B cell (primary cell): Measurements from ENCODE around the gene IL22RA2. TPM values are rescaled to one million over a fixed set of nuclear protein-coding genes. Genes with fewer than 3 reads are reported as not detected.

ENCODE experiments used
- ATAC-seq: fragments of 200-7000 bp; cut with Tn5 transposase; one replicate; pipeline ENCODE4 v1.10.0; 2021; ENCODE audit warnings: low read depth, mild to moderate bottlenecking, moderate number of reproducible peaks, moderate library complexity
- CTCF ChIA-PET: fragments of 350-600 bp; sonication (Branson Sonifier 250); formaldehyde crosslinking; loops from one replicate; lab custom pipeline; 2021; ENCODE audit warnings: antibody characterized with exemption, inconsistent platforms; lab: Charles Lee
- POLR2A ChIA-PET: fragments of 350-600 bp; sonication (Branson Sonifier 250); formaldehyde crosslinking; loops from one replicate; lab custom pipeline; 2021; ENCODE audit warnings: antibody characterized with exemption; lab: Charles Lee
- DNase-seq: peaks from one replicate; pipeline ENCODE4 v3.0.0; 2013
- H2AFZ ChIP-seq: 2 replicates; pipeline ENCODE4 v1.6.1; 2012; ENCODE audit warnings: mild to moderate bottlenecking, low read depth, low read length; ENCODE audit not compliant: insufficient read depth, poor library complexity, severe bottlenecking
- H3K27ac ChIP-seq, 2 donors: 1 replicate in 1 of 2; 2 replicates in 1 of 2; pipeline ENCODE4 v1.5.1; 2012 to 2013; ENCODE audit warnings: low read length in 2 of 2, mild to moderate bottlenecking in 2 of 2, moderate library complexity in 1 of 2
- H3K27me3 ChIP-seq, 4 experiments: fragments of 200-600 bp in 1 of 4; sonication (generic) in 1 of 4; replicated peaks in 1 of 4; 1 replicate in 2 of 4; 2 replicates in 2 of 4; pipeline versions ENCODE4 v1.6.1 to v1.7.0; 2013 to 2016; ENCODE audit warnings: low read length in 3 of 4, mild to moderate bottlenecking in 2 of 4, mixed read lengths in 1 of 4, moderate library complexity in 1 of 4; ENCODE audit not compliant: insufficient read depth in 4 of 4, control insufficient read depth in 3 of 4; ENCODE audit errors: control extremely low read depth in 1 of 4
- H3K36me3 ChIP-seq, 2 experiments: replicated peaks in 1 of 2; 1 replicate in 1 of 2; 2 replicates in 1 of 2; pipeline versions ENCODE4 v1.6.1 to v1.7.1; 2013; ENCODE audit warnings: low read length in 1 of 2; ENCODE audit not compliant: insufficient read depth in 2 of 2, control insufficient read depth in 1 of 2; ENCODE audit errors: control extremely low read depth in 1 of 2, extremely low read depth in 1 of 2
- H3K4me1 ChIP-seq, 2 donors: fragments of 200-600 bp in 1 of 2; sonication (generic) in 1 of 2; 1 replicate in 1 of 2; 2 replicates in 1 of 2; pipeline versions ENCODE4 v1.5.1 to v1.6.1; 2013 to 2017; ENCODE audit warnings: low read length in 2 of 2; ENCODE audit not compliant: control insufficient read depth in 2 of 2, insufficient read depth in 2 of 2
- H3K4me2 ChIP-seq: replicated peaks from 2 replicates; pipeline ENCODE3; 2012; ENCODE audit warnings: mild to moderate bottlenecking, low read depth, low read length; ENCODE audit not compliant: poor library complexity, severe bottlenecking
- H3K4me3 ChIP-seq, 5 experiments: fragments of 200-600 bp in 1 of 5; sonication (generic) in 1 of 5; 1 replicate in 3 of 5; 2 replicates in 2 of 5; pipeline versions ENCODE4 v1.5.1 to v1.7.0; 2011 to 2016; ENCODE audit warnings: low read length in 4 of 5, mild to moderate bottlenecking in 4 of 5, low read depth in 2 of 5, control low read depth in 1 of 5, moderate library complexity in 1 of 5; ENCODE audit not compliant: insufficient read depth in 1 of 5; ENCODE audit errors: control extremely low read depth in 1 of 5, extremely low read depth in 1 of 5
- H3K79me2 ChIP-seq: fragments of 200-600 bp; sonication (generic); one replicate; pipeline ENCODE4 v1.6.0; 2016; ENCODE audit warnings: low read length; ENCODE audit not compliant: control insufficient read depth, insufficient read depth
- H3K9ac ChIP-seq: fragments of 200-600 bp; sonication (generic); 2 replicates; pipeline ENCODE4 v1.6.1; 2017; ENCODE audit warnings: mild to moderate bottlenecking, low read length, moderate library complexity
- H3K9me3 ChIP-seq, 3 donors: one replicate each; pipeline versions ENCODE4 v1.6.1 to v1.7.1; 2013; ENCODE audit warnings: low read length in 2 of 3; ENCODE audit not compliant: control insufficient read depth in 2 of 3, insufficient read depth in 1 of 3; ENCODE audit errors: control extremely low read depth in 1 of 3
- H4K20me1 ChIP-seq: 2 replicates; pipeline ENCODE4 v1.6.0; 2012; ENCODE audit warnings: mild to moderate bottlenecking, low read length; ENCODE audit not compliant: insufficient read depth, control insufficient read depth, poor library complexity, severe bottlenecking
- H3K27ac Mint-ChIP-seq: one replicate; pipeline ENCODE4 v1.8.0; 2021; ENCODE audit warnings: mixed read lengths
- H3K27me3 Mint-ChIP-seq: one replicate; pipeline ENCODE4 v1.8.0; 2021; ENCODE audit warnings: mixed read lengths
- H3K4me1 Mint-ChIP-seq: one replicate; pipeline ENCODE4 v1.8.0; 2021; ENCODE audit warnings: mixed read lengths
- H3K4me3 Mint-ChIP-seq: one replicate; pipeline ENCODE4 v1.8.0; 2021; ENCODE audit warnings: mixed read lengths
- H3K9me3 Mint-ChIP-seq: one replicate; pipeline ENCODE4 v1.8.0; 2022; ENCODE audit warnings: mixed read lengths; ENCODE audit not compliant: insufficient read depth
- CTCF ChIP-seq: fragments of 200-600 bp; IDR thresholded peaks from one replicate; pipeline ENCODE4 v1.8.0; 2022; ENCODE audit warnings: antibody characterized with exemption, mild to moderate bottlenecking
- EZH2 ChIP-seq: IDR thresholded peaks from 2 replicates; pipeline ENCODE4 v1.6.1; 2012; ENCODE audit warnings: borderline replicate concordance, low read depth, mild to moderate bottlenecking, moderate library complexity, low read length; ENCODE audit not compliant: insufficient read depth, poor library complexity, severe bottlenecking
- WGBS: methylation state at CpG from one replicate; pipeline ENCODE4 v1.1.5; 2013; ENCODE audit warnings: missing lambda C conversion rate; ENCODE audit not compliant: insufficient coverage; 5-methylcytosine and 5-hydroxymethylcytosine counted together
- intact Hi-C: fragments of 100-400 bp; cut with micrococcal nuclease; formaldehyde crosslinking; loops from one replicate; pipeline ENCODE4 v1.10.0; 2022
- polyA plus RNA-seq: library from polyadenylated mRNA; depleted of rRNA; stranded (reverse); fragments of >200 nt; gene quantifications from 2 replicates; pipeline ENCODE4 v1.2.3, GENCODE V29; 2012
- total RNA-seq, 2 donors: library from RNA; stranded (reverse); fragments of 120-200 nt in 1 of 2; gene quantifications; 1 replicate in 1 of 2; 2 replicates in 1 of 2; pipeline versions ENCODE4 v1.2.3 to v1.2.4, GENCODE V29; 2013 to 2022

Gene IL22RA2
- total and polyA plus RNA-seq, 2 donors (not counting 1 experiment from before 2014, with no cell fraction given), result not detected

GRCh38 chr6:137148306-137149034 lies 25.0 kb downstream of the IL22RA2 start:
- no peaks in the 10 kb centered on the region for H3K27me3 ChIP-seq
- no peak for DNase-seq
- no peaks in the 10 kb centered on the region for H4K20me1 ChIP-seq
- peaks cover 0 to 6% (median 0%) of the 10 kb centered on the region in 3 donors for H3K9me3 ChIP-seq
- H3K4me3 ChIP-seq, result no peak overlapping the region
- peaks cover 13 to 14% of the 10 kb centered on the region in 2 donors for H3K4me1 ChIP-seq
- no peak overlapping the region for H2AFZ ChIP-seq
- H3K36me3 ChIP-seq, result no peaks in the 10 kb centered on the region
- CTCF ChIA-PET, result interaction anchor here (1.6 kb wide), 1 partner anchor 54 kb away, joined by 5 read pairs; no protein-coding TSS in a partner anchor
- peaks cover 3% of the 10 kb centered on the region for H3K9me3 Mint-ChIP-seq
- WGBS, result 100% methylated on average over 1 of the region's 2 CpGs
- no peak for ATAC-seq
- H3K4me2 ChIP-seq, result no peak overlapping the region
- H3K9ac ChIP-seq, result no peak overlapping the region
- TF ChIP-seq EZH2 (no peak), CTCF (no peak)
- no peak overlapping the region for H3K4me3 Mint-ChIP-seq
- H3K27ac Mint-ChIP-seq, result no peak overlapping the region
- intact Hi-C loops, result no loop called here
- POLR2A ChIA-PET, result no interaction called here
- no peaks in the 10 kb centered on the region for H3K79me2 ChIP-seq
- H3K27ac ChIP-seq, result no peak overlapping the region
- H3K27me3 Mint-ChIP-seq, result no peaks in the 10 kb centered on the region
- H3K4me1 Mint-ChIP-seq, result peaks cover 20% of the 10 kb centered on the region

GRCh38 chr6:137147195-137147594 lies 26.2 kb downstream of the IL22RA2 start:
- H3K9ac ChIP-seq, result no peak overlapping the region
- H3K9me3 Mint-ChIP-seq, result peaks cover 3% of the 10 kb centered on the region
- H4K20me1 ChIP-seq, result no peaks in the 10 kb centered on the region
- H2AFZ ChIP-seq, result no peak overlapping the region
- no peak overlapping the region for H3K4me3 Mint-ChIP-seq
- no peak overlapping the region for H3K27ac ChIP-seq
- POLR2A ChIA-PET, result interaction anchor here (1.0 kb wide), 1 partner anchor 10 kb away, joined by 4 read pairs; no protein-coding TSS in a partner anchor
- no peak for DNase-seq
- peaks cover 20% of the 10 kb centered on the region for H3K4me1 Mint-ChIP-seq
- peaks cover 13 to 14% of the 10 kb centered on the region in 2 donors for H3K4me1 ChIP-seq
- H3K36me3 ChIP-seq, result no peaks in the 10 kb centered on the region
- H3K27me3 Mint-ChIP-seq, result no peaks in the 10 kb centered on the region
- H3K9me3 ChIP-seq, result peaks cover 0 to 6% (median 0%) of the 10 kb centered on the region in 3 donors
- intact Hi-C loops, result no loop called here
- no peaks in the 10 kb centered on the region for H3K79me2 ChIP-seq
- H3K4me2 ChIP-seq, result no peak overlapping the region
- WGBS, result 92% methylated on average over 3 of the region's 4 CpGs
- H3K27ac Mint-ChIP-seq, result no peak overlapping the region
- CTCF ChIA-PET, result interaction anchor here (0.7 kb wide), 1 partner anchor 155 kb away, joined by 3 read pairs; no protein-coding TSS in a partner anchor
- no peak for ATAC-seq
- H3K4me3 ChIP-seq, result no peak overlapping the region
- TF ChIP-seq CTCF, result no peak
- no peak for TF ChIP-seq EZH2
- no peaks in the 10 kb centered on the region for H3K27me3 ChIP-seq
